ENCODE measurements around the gene FBXL17. TPM values are rescaled to one million over a fixed set of nuclear protein-coding genes. Genes with fewer than 3 reads are reported as not detected.

Gene FBXL17
- total RNA-seq, 1 donor from 2014 or later: 17.6 TPM

DNA sequence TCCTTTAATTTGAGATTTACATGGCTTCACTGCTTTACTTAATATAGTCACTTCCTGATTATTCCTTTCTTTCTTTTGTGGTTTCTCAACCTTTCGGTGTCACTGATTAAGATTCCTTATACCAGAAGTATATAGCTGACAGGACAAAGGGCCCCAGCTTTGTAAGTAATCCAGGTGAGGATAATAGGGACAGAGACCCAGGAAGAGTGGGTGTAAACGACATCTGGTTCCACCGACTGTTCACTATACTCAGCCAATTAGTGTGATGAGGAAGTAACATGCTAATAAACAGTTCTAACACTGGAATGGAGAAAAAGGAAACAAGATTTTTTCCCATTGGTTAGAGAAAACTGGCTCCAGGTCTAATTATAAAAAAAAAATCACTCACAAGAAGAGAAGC lies 424.8 kb downstream of the FBXL17 start:
- no peak for DNase-seq (ENCODE audit: extremely low spot score, unreplicated experiment)
- Mint-ChIP-seq H3K36me3 (ENCODE audit: unreplicated experiment) (no peaks in the 10 kb centered on the region), H3K4me1 (ENCODE audit: unreplicated experiment) (peaks cover 11% of the 10 kb centered on the region), H3K27ac (ENCODE audit: unreplicated experiment) (no peak overlapping the region), H3K9me3 (ENCODE audit: unreplicated experiment) (no peaks in the 10 kb centered on the region), H3K27me3 (ENCODE audit: unreplicated experiment) (no peaks in the 10 kb centered on the region), H3K4me3 (ENCODE audit: unreplicated experiment) (no peak overlapping the region)
- TF ChIP-seq, protein P1, sequence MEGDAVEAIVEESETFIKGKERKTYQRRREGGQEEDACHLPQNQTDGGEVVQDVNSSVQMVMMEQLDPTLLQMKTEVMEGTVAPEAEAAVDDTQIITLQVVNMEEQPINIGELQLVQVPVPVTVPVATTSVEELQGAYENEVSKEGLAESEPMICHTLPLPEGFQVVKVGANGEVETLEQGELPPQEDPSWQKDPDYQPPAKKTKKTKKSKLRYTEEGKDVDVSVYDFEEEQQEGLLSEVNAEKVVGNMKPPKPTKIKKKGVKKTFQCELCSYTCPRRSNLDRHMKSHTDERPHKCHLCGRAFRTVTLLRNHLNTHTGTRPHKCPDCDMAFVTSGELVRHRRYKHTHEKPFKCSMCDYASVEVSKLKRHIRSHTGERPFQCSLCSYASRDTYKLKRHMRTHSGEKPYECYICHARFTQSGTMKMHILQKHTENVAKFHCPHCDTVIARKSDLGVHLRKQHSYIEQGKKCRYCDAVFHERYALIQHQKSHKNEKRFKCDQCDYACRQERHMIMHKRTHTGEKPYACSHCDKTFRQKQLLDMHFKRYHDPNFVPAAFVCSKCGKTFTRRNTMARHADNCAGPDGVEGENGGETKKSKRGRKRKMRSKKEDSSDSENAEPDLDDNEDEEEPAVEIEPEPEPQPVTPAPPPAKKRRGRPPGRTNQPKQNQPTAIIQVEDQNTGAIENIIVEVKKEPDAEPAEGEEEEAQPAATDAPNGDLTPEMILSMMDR (IDR thresholded peaks at IDR 0.05): no peak

DNA sequence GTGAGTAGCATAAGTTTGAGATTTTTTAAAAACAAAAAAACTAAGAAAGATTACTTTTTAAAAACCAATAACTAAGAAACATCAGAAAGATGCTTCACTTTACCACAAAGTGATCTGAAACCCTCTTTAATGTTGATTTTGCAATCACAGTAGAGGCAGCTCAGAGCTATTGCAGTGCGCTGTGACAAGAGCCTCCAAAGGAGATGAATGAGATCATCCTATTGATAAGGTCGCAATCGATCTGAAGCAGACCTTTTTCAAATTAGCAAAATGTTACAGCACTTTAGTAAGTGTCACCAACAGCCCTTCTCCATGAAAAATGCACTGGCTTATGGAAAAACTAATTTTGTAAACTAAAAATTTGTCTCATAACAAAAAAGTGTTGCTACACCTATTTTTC lies 426.6 kb downstream of the FBXL17 start:
- H3K4me1 Mint-ChIP-seq (ENCODE audit: unreplicated experiment): peaks cover 11% of the 10 kb centered on the region
- H3K9me3 Mint-ChIP-seq (ENCODE audit: unreplicated experiment): no peaks in the 10 kb centered on the region
- DNase-seq (ENCODE audit: extremely low spot score, unreplicated experiment): no peak
- H3K27ac Mint-ChIP-seq (ENCODE audit: unreplicated experiment): no peak overlapping the region
- H3K27me3 Mint-ChIP-seq (ENCODE audit: unreplicated experiment): no peaks in the 10 kb centered on the region
- TF ChIP-seq, protein P1 (IDR thresholded peaks at IDR 0.05): no peak
- no peak overlapping the region for H3K4me3 Mint-ChIP-seq (ENCODE audit: unreplicated experiment)
- no peaks in the 10 kb centered on the region for H3K36me3 Mint-ChIP-seq (ENCODE audit: unreplicated experiment)

DNA sequence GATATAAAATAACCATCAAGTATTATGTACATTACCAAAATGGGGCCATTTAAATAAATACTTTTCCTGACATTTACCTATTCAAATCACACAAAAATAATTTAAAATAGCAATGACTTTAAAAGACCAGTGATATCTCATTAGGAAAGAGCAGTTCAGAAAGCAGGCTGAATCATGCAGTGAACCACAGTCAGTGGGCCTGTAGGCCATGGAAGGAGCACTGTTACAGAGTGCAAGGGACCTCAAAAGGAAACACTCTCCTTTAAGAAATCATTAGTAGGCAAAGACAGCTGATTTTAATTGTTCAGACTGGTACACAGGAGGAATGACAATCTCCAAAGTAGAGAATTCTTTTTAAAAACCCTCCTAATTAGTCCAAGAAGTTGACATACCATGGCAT lies 427.6 kb downstream of the FBXL17 start:
- H3K4me3 Mint-ChIP-seq (ENCODE audit: unreplicated experiment): no peak overlapping the region
- H3K27ac Mint-ChIP-seq (ENCODE audit: unreplicated experiment): no peak overlapping the region
- TF ChIP-seq, protein P1 (IDR thresholded peaks at IDR 0.05): no peak
- no peaks in the 10 kb centered on the region for H3K36me3 Mint-ChIP-seq (ENCODE audit: unreplicated experiment)
- DNase-seq (ENCODE audit: extremely low spot score, unreplicated experiment): no peak
- no peaks in the 10 kb centered on the region for H3K27me3 Mint-ChIP-seq (ENCODE audit: unreplicated experiment)
- peaks cover 8% of the 10 kb centered on the region for H3K4me1 Mint-ChIP-seq (ENCODE audit: unreplicated experiment)
- no peaks in the 10 kb centered on the region for H3K9me3 Mint-ChIP-seq (ENCODE audit: unreplicated experiment)

DNA sequence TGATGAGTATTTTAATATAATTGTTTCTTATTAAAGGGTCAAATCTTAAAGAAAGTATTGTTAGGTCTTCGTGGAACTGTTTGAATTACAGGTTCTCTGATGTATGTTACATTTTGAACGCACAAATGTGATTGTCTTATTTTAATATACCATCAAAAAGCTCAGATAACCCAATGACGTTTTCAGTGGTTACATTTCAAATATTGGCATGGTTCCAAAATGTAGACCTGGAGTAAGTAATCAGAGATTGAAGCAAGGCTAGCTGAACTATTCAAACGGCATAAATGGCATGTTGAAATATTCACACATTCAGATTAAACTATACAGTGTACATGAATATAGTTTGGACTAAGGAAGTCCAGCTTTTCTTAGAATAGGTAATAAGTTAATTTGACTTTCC lies 429.4 kb downstream of the FBXL17 start:
- H3K36me3 Mint-ChIP-seq (ENCODE audit: unreplicated experiment): no peaks in the 10 kb centered on the region
- H3K9me3 Mint-ChIP-seq (ENCODE audit: unreplicated experiment): no peaks in the 10 kb centered on the region
- no peaks in the 10 kb centered on the region for H3K27me3 Mint-ChIP-seq (ENCODE audit: unreplicated experiment)
- H3K27ac Mint-ChIP-seq (ENCODE audit: unreplicated experiment): no peak overlapping the region
- TF ChIP-seq, protein P1 (IDR thresholded peaks at IDR 0.05): no peak
- peaks cover 10% of the 10 kb centered on the region for H3K4me1 Mint-ChIP-seq (ENCODE audit: unreplicated experiment)
- no peak overlapping the region for H3K4me3 Mint-ChIP-seq (ENCODE audit: unreplicated experiment)
- DNase-seq (ENCODE audit: extremely low spot score, unreplicated experiment): no peak

DNA sequence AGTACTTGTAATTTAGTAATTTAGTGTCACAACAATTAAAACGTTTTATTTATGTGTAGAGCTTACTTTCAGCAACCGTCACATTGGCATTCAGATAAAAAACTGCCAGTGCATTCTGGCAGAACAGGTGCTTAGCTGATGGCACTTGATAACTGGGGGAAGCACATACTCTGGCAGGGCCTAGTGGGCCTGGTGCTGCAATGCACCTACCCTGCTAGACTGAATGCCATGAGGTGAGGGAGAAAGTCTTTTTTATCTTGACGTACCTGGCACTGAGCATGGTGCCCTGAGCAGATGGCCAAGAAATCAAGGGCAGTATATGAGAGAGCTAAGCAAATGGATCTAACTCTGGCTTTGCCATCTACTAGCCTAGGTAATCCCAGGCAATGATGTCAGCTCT lies 430.6 kb downstream of the FBXL17 start:
- Mint-ChIP-seq H3K27me3 (ENCODE audit: unreplicated experiment) (no peaks in the 10 kb centered on the region), H3K27ac (ENCODE audit: unreplicated experiment) (no peak overlapping the region), H3K9me3 (ENCODE audit: unreplicated experiment) (no peaks in the 10 kb centered on the region), H3K4me3 (ENCODE audit: unreplicated experiment) (no peak overlapping the region), H3K4me1 (ENCODE audit: unreplicated experiment) (peaks cover 10% of the 10 kb centered on the region), H3K36me3 (ENCODE audit: unreplicated experiment) (no peaks in the 10 kb centered on the region)
- DNase-seq (ENCODE audit: extremely low spot score, unreplicated experiment): no peak
- TF ChIP-seq, protein P1 (IDR thresholded peaks at IDR 0.05): no peak

All from osteocyte (in vitro differentiated cells).